Left ventricle myocardium inferior (tissue), 1 donor: ENCODE results near the gene OR4X2. TPM values are rescaled to one million over a fixed set of nuclear protein-coding genes. Genes with fewer than 3 reads are reported as not detected.

ENCODE experiments used
- DNase-seq: peaks from one replicate; pipeline ENCODE4 v3.0.0-alpha.2; 2020
- H3K27ac ChIP-seq: fragments of 200-600 bp; replicated peaks from 2 replicates; pipeline ENCODE4 v1.8.0; 2021
- H3K27me3 ChIP-seq: fragments of 200-600 bp; 2 replicates; pipeline ENCODE4 v1.8.0; 2021; ENCODE audit warnings: low read depth
- H3K36me3 ChIP-seq: fragments of 200-600 bp; 2 replicates; pipeline ENCODE4 v1.8.0; 2021
- H3K4me1 ChIP-seq: fragments of 200-600 bp; 2 replicates; pipeline ENCODE4 v1.8.0; 2021
- H3K4me3 ChIP-seq: fragments of 200-600 bp; 2 replicates; pipeline ENCODE4 v1.8.0; 2021; ENCODE audit warnings: mild to moderate bottlenecking, moderate library complexity
- H3K9me3 ChIP-seq: fragments of 200-600 bp; replicated peaks from 2 replicates; pipeline ENCODE4 v1.8.0; 2021
- CTCF ChIP-seq: fragments of 200-600 bp; IDR thresholded peaks from 2 replicates; pipeline ENCODE4 v1.8.0; 2021; ENCODE audit warnings: antibody characterized with exemption, mild to moderate bottlenecking, borderline replicate concordance
- intact Hi-C: fragments of 100-400 bp; cut with micrococcal nuclease; formaldehyde crosslinking; loops from one replicate; pipeline ENCODE4 v1.11.0; 2022
- total RNA-seq: library from RNA; stranded (reverse); fragmentation: NEBNext Ultra II Directional; extraction: Animal tissue kit (Norgen Biotek cat#: 25700); gene quantifications from one replicate; pipeline ENCODE4 v1.2.1, GENCODE V29; 2021
- donor health status: DM: no; HTN: yes; CAD: no; lungs with severe emphysema.

OR4X2 gene
- total RNA-seq, 1 donor from 2014 or later = not detected

- intact Hi-C loops = no loop called here
- H3K9me3 ChIP-seq = no peaks in the 10 kb centered on the region
- peaks cover 6% of the 10 kb centered on the region for H3K27me3 ChIP-seq
- no peak overlapping the region for H3K4me3 ChIP-seq
- H3K27ac ChIP-seq = no peak overlapping the region
- no peak for DNase-seq
- no peaks in the 10 kb centered on the region for H3K4me1 ChIP-seq
- no peaks in the 10 kb centered on the region for H3K36me3 ChIP-seq
- no peak for TF ChIP-seq CTCF
These were observed 25.7 kb downstream of the OR4X2 start for GRCh38 chr11:48270621-48271020.

- Histone ChIP-seq H3K27ac (no peak overlapping the region), H3K4me3 (no peak overlapping the region), H3K4me1 (no peaks in the 10 kb centered on the region), H3K36me3 (no peaks in the 10 kb centered on the region), H3K27me3 (peaks cover 6% of the 10 kb centered on the region), H3K9me3 (peaks cover 4% of the 10 kb centered on the region)
- no peak for TF ChIP-seq CTCF
- no peak for DNase-seq
- intact Hi-C loops = no loop called here
These were observed 27.7 kb downstream of the OR4X2 start for GRCh38 chr11:48272606-48273005.

Other genes with a start within 250 kb of the OR4X2 start
- not detected for gene OR4B1, start 28.3 kb upstream of the OR4X2 start, total RNA-seq
- gene OR4X1, start 18.8 kb downstream of the OR4X2 start, total RNA-seq = not detected
- not detected for gene OR4S1, start 61.1 kb downstream of the OR4X2 start, total RNA-seq
- gene OR4C3, start 79.8 kb downstream of the OR4X2 start, total RNA-seq = not detected
- gene OR4C5, start 121.4 kb downstream of the OR4X2 start, total RNA-seq = not detected
- not detected for gene OR4A47, start 243.7 kb downstream of the OR4X2 start, total RNA-seq